B cell (primary cell): ENCODE data around the gene SWT1. TPM values are rescaled to one million over a fixed set of nuclear protein-coding genes. Genes with fewer than 3 reads are reported as not detected.

Source experiments
- ATAC-seq: fragments of 200-7000 bp; cut with Tn5 transposase; one replicate; pipeline ENCODE4 v1.10.0; 2021; ENCODE audit warnings: low read depth, mild to moderate bottlenecking, moderate number of reproducible peaks, moderate library complexity
- CTCF ChIA-PET: fragments of 350-600 bp; sonication (Branson Sonifier 250); formaldehyde crosslinking; loops from one replicate; lab custom pipeline; 2021; ENCODE audit warnings: antibody characterized with exemption, inconsistent platforms; lab: Charles Lee
- POLR2A ChIA-PET: fragments of 350-600 bp; sonication (Branson Sonifier 250); formaldehyde crosslinking; loops from one replicate; lab custom pipeline; 2021; ENCODE audit warnings: antibody characterized with exemption; lab: Charles Lee
- DNase-seq: peaks from one replicate; pipeline ENCODE4 v3.0.0; 2013
- H2AFZ ChIP-seq: 2 replicates; pipeline ENCODE4 v1.6.1; 2012; ENCODE audit warnings: mild to moderate bottlenecking, low read depth, low read length; ENCODE audit not compliant: insufficient read depth, poor library complexity, severe bottlenecking
- H3K27ac ChIP-seq, 2 donors: 1 replicate in 1 of 2; 2 replicates in 1 of 2; pipeline ENCODE4 v1.5.1; 2012 to 2013; ENCODE audit warnings: low read length in 2 of 2, mild to moderate bottlenecking in 2 of 2, moderate library complexity in 1 of 2
- H3K27me3 ChIP-seq, 4 experiments: fragments of 200-600 bp in 1 of 4; sonication (generic) in 1 of 4; replicated peaks in 1 of 4; 1 replicate in 2 of 4; 2 replicates in 2 of 4; pipeline versions ENCODE4 v1.6.1 to v1.7.0; 2013 to 2016; ENCODE audit warnings: low read length in 3 of 4, mild to moderate bottlenecking in 2 of 4, mixed read lengths in 1 of 4, moderate library complexity in 1 of 4; ENCODE audit not compliant: insufficient read depth in 4 of 4, control insufficient read depth in 3 of 4; ENCODE audit errors: control extremely low read depth in 1 of 4
- H3K36me3 ChIP-seq, 2 experiments: replicated peaks in 1 of 2; 1 replicate in 1 of 2; 2 replicates in 1 of 2; pipeline versions ENCODE4 v1.6.1 to v1.7.1; 2013; ENCODE audit warnings: low read length in 1 of 2; ENCODE audit not compliant: insufficient read depth in 2 of 2, control insufficient read depth in 1 of 2; ENCODE audit errors: control extremely low read depth in 1 of 2, extremely low read depth in 1 of 2
- H3K4me1 ChIP-seq, 2 donors: fragments of 200-600 bp in 1 of 2; sonication (generic) in 1 of 2; 1 replicate in 1 of 2; 2 replicates in 1 of 2; pipeline versions ENCODE4 v1.5.1 to v1.6.1; 2013 to 2017; ENCODE audit warnings: low read length in 2 of 2; ENCODE audit not compliant: control insufficient read depth in 2 of 2, insufficient read depth in 2 of 2
- H3K4me2 ChIP-seq: replicated peaks from 2 replicates; pipeline ENCODE3; 2012; ENCODE audit warnings: mild to moderate bottlenecking, low read depth, low read length; ENCODE audit not compliant: poor library complexity, severe bottlenecking
- H3K4me3 ChIP-seq, 5 experiments: fragments of 200-600 bp in 1 of 5; sonication (generic) in 1 of 5; 1 replicate in 3 of 5; 2 replicates in 2 of 5; pipeline versions ENCODE4 v1.5.1 to v1.7.0; 2011 to 2016; ENCODE audit warnings: low read length in 4 of 5, mild to moderate bottlenecking in 4 of 5, low read depth in 2 of 5, control low read depth in 1 of 5, moderate library complexity in 1 of 5; ENCODE audit not compliant: insufficient read depth in 1 of 5; ENCODE audit errors: control extremely low read depth in 1 of 5, extremely low read depth in 1 of 5
- H3K79me2 ChIP-seq: fragments of 200-600 bp; sonication (generic); one replicate; pipeline ENCODE4 v1.6.0; 2016; ENCODE audit warnings: low read length; ENCODE audit not compliant: control insufficient read depth, insufficient read depth
- H3K9ac ChIP-seq: fragments of 200-600 bp; sonication (generic); 2 replicates; pipeline ENCODE4 v1.6.1; 2017; ENCODE audit warnings: mild to moderate bottlenecking, low read length, moderate library complexity
- H3K9me3 ChIP-seq, 3 donors: one replicate each; pipeline versions ENCODE4 v1.6.1 to v1.7.1; 2013; ENCODE audit warnings: low read length in 2 of 3; ENCODE audit not compliant: control insufficient read depth in 2 of 3, insufficient read depth in 1 of 3; ENCODE audit errors: control extremely low read depth in 1 of 3
- H4K20me1 ChIP-seq: 2 replicates; pipeline ENCODE4 v1.6.0; 2012; ENCODE audit warnings: mild to moderate bottlenecking, low read length; ENCODE audit not compliant: insufficient read depth, control insufficient read depth, poor library complexity, severe bottlenecking
- H3K27ac Mint-ChIP-seq: one replicate; pipeline ENCODE4 v1.8.0; 2021; ENCODE audit warnings: mixed read lengths
- H3K27me3 Mint-ChIP-seq: one replicate; pipeline ENCODE4 v1.8.0; 2021; ENCODE audit warnings: mixed read lengths
- H3K4me1 Mint-ChIP-seq: one replicate; pipeline ENCODE4 v1.8.0; 2021; ENCODE audit warnings: mixed read lengths
- H3K4me3 Mint-ChIP-seq: one replicate; pipeline ENCODE4 v1.8.0; 2021; ENCODE audit warnings: mixed read lengths
- H3K9me3 Mint-ChIP-seq: one replicate; pipeline ENCODE4 v1.8.0; 2022; ENCODE audit warnings: mixed read lengths; ENCODE audit not compliant: insufficient read depth
- EZH2 ChIP-seq: IDR thresholded peaks from 2 replicates; pipeline ENCODE4 v1.6.1; 2012; ENCODE audit warnings: borderline replicate concordance, low read depth, mild to moderate bottlenecking, moderate library complexity, low read length; ENCODE audit not compliant: insufficient read depth, poor library complexity, severe bottlenecking
- WGBS: methylation state at CpG from one replicate; pipeline ENCODE4 v1.1.5; 2013; ENCODE audit warnings: missing lambda C conversion rate; ENCODE audit not compliant: insufficient coverage; 5-methylcytosine and 5-hydroxymethylcytosine counted together
- intact Hi-C: fragments of 100-400 bp; cut with micrococcal nuclease; formaldehyde crosslinking; loops from one replicate; pipeline ENCODE4 v1.10.0; 2022
- polyA plus RNA-seq: library from polyadenylated mRNA; depleted of rRNA; stranded (reverse); fragments of >200 nt; gene quantifications from 2 replicates; pipeline ENCODE4 v1.2.3, GENCODE V29; 2012
- total RNA-seq, 2 donors: library from RNA; stranded (reverse); fragments of 120-200 nt in 1 of 2; gene quantifications; 1 replicate in 1 of 2; 2 replicates in 1 of 2; pipeline versions ENCODE4 v1.2.3 to v1.2.4, GENCODE V29; 2013 to 2022
- TF ChIP-seq, protein P1 (sequence below): fragments of 200-600 bp; IDR thresholded peaks from one replicate; pipeline ENCODE4 v1.8.0; 2022; ENCODE audit warnings: antibody characterized with exemption, mild to moderate bottlenecking

SWT1 gene
- total and polyA plus RNA-seq, 2 donors (not counting 1 experiment from before 2014, with no cell fraction given) = 2.1 to 8.5 TPM

DNA sequence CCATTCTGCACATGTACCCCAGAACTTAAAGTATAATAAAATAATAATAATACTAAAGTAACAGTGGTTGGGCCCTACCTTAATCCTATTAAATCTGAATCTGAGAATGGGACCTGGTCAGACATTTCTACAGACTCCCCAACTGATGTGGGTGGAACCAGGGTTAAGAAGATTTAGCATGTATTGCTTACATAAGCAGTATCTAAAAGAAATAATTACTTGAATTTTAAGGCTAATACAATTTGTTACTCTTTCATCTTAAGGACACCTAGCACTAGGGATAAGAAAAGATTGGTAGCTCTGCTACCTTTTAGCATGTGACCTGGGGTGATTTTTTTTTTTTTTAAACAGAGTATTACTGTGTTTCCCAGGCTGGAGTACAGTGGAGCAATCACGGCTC is 80.7 kb downstream of the SWT1 start:
- ChIA-PET POLR2A (no interaction called here), CTCF (interaction anchor here (0.6 to 3.2 kb wide), 7 partner anchors 9 to 457 kb away, joined by 3 to 25 read pairs (median 3); no protein-coding TSS in a partner anchor)
- Histone ChIP-seq H3K36me3 (peaks cover 0 to 1% of the 10 kb centered on the region in 2 experiments), H2AFZ (no peak overlapping the region), H3K27ac (no peak overlapping the region), H3K27me3 (no peaks in the 10 kb centered on the region), H3K9ac (no peak overlapping the region), H3K79me2 (no peaks in the 10 kb centered on the region), H4K20me1 (no peaks in the 10 kb centered on the region), H3K4me2 (no peak overlapping the region), H3K9me3 (no peaks in the 10 kb centered on the region), H3K4me3 (no peak overlapping the region), H3K4me1 (no peaks in the 10 kb centered on the region)
- Mint-ChIP-seq H3K4me3 (no peak overlapping the region), H3K27ac (no peak overlapping the region), H3K4me1 (no peaks in the 10 kb centered on the region), H3K27me3 (no peaks in the 10 kb centered on the region), H3K9me3 (no peaks in the 10 kb centered on the region)
- no CpG with 5 or more reads among the region's 1 CpG for WGBS
- ATAC-seq (no peak), DNase-seq (no peak)
- TF ChIP-seq EZH2 = no peak
- TF ChIP-seq, protein P1, sequence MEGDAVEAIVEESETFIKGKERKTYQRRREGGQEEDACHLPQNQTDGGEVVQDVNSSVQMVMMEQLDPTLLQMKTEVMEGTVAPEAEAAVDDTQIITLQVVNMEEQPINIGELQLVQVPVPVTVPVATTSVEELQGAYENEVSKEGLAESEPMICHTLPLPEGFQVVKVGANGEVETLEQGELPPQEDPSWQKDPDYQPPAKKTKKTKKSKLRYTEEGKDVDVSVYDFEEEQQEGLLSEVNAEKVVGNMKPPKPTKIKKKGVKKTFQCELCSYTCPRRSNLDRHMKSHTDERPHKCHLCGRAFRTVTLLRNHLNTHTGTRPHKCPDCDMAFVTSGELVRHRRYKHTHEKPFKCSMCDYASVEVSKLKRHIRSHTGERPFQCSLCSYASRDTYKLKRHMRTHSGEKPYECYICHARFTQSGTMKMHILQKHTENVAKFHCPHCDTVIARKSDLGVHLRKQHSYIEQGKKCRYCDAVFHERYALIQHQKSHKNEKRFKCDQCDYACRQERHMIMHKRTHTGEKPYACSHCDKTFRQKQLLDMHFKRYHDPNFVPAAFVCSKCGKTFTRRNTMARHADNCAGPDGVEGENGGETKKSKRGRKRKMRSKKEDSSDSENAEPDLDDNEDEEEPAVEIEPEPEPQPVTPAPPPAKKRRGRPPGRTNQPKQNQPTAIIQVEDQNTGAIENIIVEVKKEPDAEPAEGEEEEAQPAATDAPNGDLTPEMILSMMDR = no peak
- intact Hi-C loops = loop anchor here (5.0 kb wide), 1 partner anchor 435 kb away; no protein-coding TSS in a partner anchor

DNA sequence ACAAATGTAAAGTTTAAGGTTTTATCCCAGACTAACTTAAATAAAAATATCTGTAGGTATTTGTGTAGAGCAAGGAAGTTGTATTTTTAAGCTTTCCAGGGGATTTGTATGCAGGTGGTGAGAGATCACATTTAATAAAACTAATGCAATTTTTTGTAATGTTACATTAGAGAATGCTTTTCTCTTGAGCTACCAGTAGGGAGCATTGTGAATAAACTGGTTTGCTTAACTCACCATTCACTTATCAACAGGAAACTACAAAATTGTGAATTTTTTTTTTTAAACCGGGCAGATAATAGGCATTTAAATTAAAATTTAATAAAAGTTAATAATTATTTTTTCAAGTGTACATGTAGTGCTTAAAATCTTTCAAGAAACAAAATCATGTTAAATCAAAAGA is 81.5 kb downstream of the SWT1 start:
- H3K27me3 Mint-ChIP-seq = no peaks in the 10 kb centered on the region
- Histone ChIP-seq H3K36me3 (no peaks in the 10 kb centered on the region), H3K9me3 (no peaks in the 10 kb centered on the region), H3K4me3 (no peak overlapping the region), H3K9ac (no peak overlapping the region), H3K27me3 (no peaks in the 10 kb centered on the region), H3K27ac (no peak overlapping the region), H4K20me1 (no peaks in the 10 kb centered on the region), H3K4me2 (no peak overlapping the region), H2AFZ (no peak overlapping the region), H3K79me2 (no peaks in the 10 kb centered on the region), H3K4me1 (no peaks in the 10 kb centered on the region)
- H3K9me3 Mint-ChIP-seq = no peaks in the 10 kb centered on the region
- DNase-seq (peak; percentile 10), ATAC-seq (no peak)
- WGBS = no CpG with 5 or more reads among the region's 1 CpG
- CTCF ChIA-PET = interaction anchor here (0.6 to 3.2 kb wide), 10 partner anchors 8 to 457 kb away, joined by 3 to 25 read pairs (median 4); no protein-coding TSS in a partner anchor
- H3K4me3 Mint-ChIP-seq = no peak overlapping the region
- no peaks in the 10 kb centered on the region for H3K4me1 Mint-ChIP-seq
- intact Hi-C loops = loop anchor here (5.0 kb wide), 1 partner anchor 434 kb away; no protein-coding TSS in a partner anchor
- POLR2A ChIA-PET = no interaction called here
- TF ChIP-seq, protein P1 = peak; percentile 31
- TF ChIP-seq EZH2 = no peak
- H3K27ac Mint-ChIP-seq = no peak overlapping the region
